CD4-positive, alpha-beta T cell treated with Interleukin-1 beta for 1 hour (primary cell): ENCODE data around the gene ARHGEF28.

Source experiments
- DNase-seq, 2 donors: peaks; one replicate each; pipeline ENCODE4 v3.0.0-alpha.2; 2020 to 2022

ARHGEF28 gene

GRCh38 chr5:73702534-73702933, 76.5 kb downstream of the ARHGEF28 start:
- no peak for DNase-seq

GRCh38 chr5:73702951-73703350, 77.0 kb downstream of the ARHGEF28 start:
- DNase-seq, result no peak

GRCh38 chr5:73705364-73705763, 79.4 kb downstream of the ARHGEF28 start:
- DNase-seq, result no peak

- no peak for DNase-seq
Observed at GRCh38 chr5:73706963-73707362, 81.0 kb downstream of the ARHGEF28 start.

GRCh38 chr5:73709536-73710129, 83.6 kb downstream of the ARHGEF28 start:
- no peak for DNase-seq

GRCh38 chr5:73716284-73716808, 90.3 kb downstream of the ARHGEF28 start:
- no peak for DNase-seq

- no peak for DNase-seq
Observed at GRCh38 chr5:73718762-73719161, 92.8 kb downstream of the ARHGEF28 start.

- no peak for DNase-seq
Observed at GRCh38 chr5:73719632-73720031, 93.6 kb downstream of the ARHGEF28 start.

GRCh38 chr5:73722231-73722630, 96.2 kb downstream of the ARHGEF28 start:
- DNase-seq, result no peak

- no peak for DNase-seq
Observed at GRCh38 chr5:73726071-73726470, 100.1 kb downstream of the ARHGEF28 start.

- no peak for DNase-seq
Observed at GRCh38 chr5:73726606-73727231, 100.7 kb downstream of the ARHGEF28 start.

GRCh38 chr5:73727470-73727869, 101.5 kb downstream of the ARHGEF28 start:
- no peak for DNase-seq

GRCh38 chr5:73728493-73729273, 102.7 kb downstream of the ARHGEF28 start:
- no peak for DNase-seq

- no peak for DNase-seq
Observed at GRCh38 chr5:73729329-73729728, 103.3 kb downstream of the ARHGEF28 start.

GRCh38 chr5:73732045-73732444, 106.0 kb downstream of the ARHGEF28 start:
- no peak for DNase-seq

- no peak for DNase-seq
Observed at GRCh38 chr5:73733219-73733618, 107.2 kb downstream of the ARHGEF28 start.

- no peak for DNase-seq
Observed at GRCh38 chr5:73735032-73735734, 109.2 kb downstream of the ARHGEF28 start.

- no peak for DNase-seq
Observed at GRCh38 chr5:73739650-73740049, 113.7 kb downstream of the ARHGEF28 start.

GRCh38 chr5:73740274-73740790, 114.3 kb downstream of the ARHGEF28 start:
- DNase-seq, result no peak

- no peak for DNase-seq
Observed at GRCh38 chr5:73743161-73743560, 117.2 kb downstream of the ARHGEF28 start.

- DNase-seq, result no peak
Observed at GRCh38 chr5:73745836-73746235, 119.8 kb downstream of the ARHGEF28 start.

- DNase-seq, result no peak
Observed at GRCh38 chr5:73746608-73747007, 120.6 kb downstream of the ARHGEF28 start.
